Urinary bladder (tissue), 4 donors: ENCODE data around the gene FABP1. TPM values are rescaled to one million over a fixed set of nuclear protein-coding genes. Genes with fewer than 3 reads are reported as not detected.

ENCODE experiments used
- DNase-seq: peaks from one replicate; pipeline ENCODE4 v3.0.0-alpha.2; 2015; ENCODE audit errors: extremely low spot score
- H3K27ac ChIP-seq: one replicate; pipeline ENCODE4 v1.5.1; 2013; ENCODE audit warnings: low read depth, mild to moderate bottlenecking, moderate library complexity
- H3K36me3 ChIP-seq: one replicate; pipeline ENCODE4 v1.6.1; 2013; ENCODE audit warnings: mild to moderate bottlenecking, moderate library complexity; ENCODE audit not compliant: insufficient read depth
- H3K4me1 ChIP-seq: one replicate; pipeline ENCODE4 v1.6.1; 2013; ENCODE audit warnings: mild to moderate bottlenecking, moderate library complexity; ENCODE audit not compliant: insufficient read depth
- H3K4me3 ChIP-seq: one replicate; pipeline ENCODE4 v1.5.1; 2013; ENCODE audit warnings: low read depth, low read length
- WGBS: extraction: QIAGEN DNeasy Blood & Tissue Kit; methylation state at CpG from one replicate; pipeline ENCODE4 v1.1.7; 2013; 5-methylcytosine and 5-hydroxymethylcytosine counted together
- polyA plus RNA-seq: library from polyadenylated mRNA; stranded (reverse); fragments of 200-250 nt; gene quantifications from one replicate; pipeline ENCODE4 v1.2.3, GENCODE V29; 2013
- total RNA-seq: library from RNA; depleted of rRNA; stranded (reverse); fragments of >200 nt; gene quantifications from one replicate; pipeline ENCODE4 v1.2.3, GENCODE V29; 2014
- donor health status: healthy with polysubstance abuse.
- donor health status: healthy.

The FABP1 gene
- total and polyA plus RNA-seq, 2 donors, result 4.7 TPM; not detected in 1

DNA sequence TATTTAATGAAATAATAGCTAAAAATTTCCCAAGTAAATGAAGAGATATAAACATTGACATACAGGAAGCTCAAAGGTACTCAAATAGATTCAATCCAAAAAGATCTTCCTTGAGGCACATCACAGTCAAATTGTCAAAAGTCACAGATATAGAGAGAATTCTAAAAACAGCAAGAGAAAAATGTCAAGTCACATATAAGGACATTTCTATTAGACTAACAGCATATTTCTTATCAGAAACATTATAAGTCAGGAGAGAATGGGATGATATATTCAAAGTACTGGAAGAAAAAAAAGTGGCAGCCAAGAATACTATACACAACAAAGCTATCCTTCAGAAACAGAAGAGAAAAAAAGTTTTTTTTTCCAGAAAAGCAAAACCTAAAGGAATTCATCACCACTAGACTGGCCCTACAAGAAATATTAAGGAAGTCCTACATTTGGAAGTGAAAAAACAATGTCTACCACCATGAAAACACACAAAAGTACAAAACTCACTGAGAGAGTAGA is 21.1 kb upstream of the FABP1 start:
- no peaks in the 10 kb centered on the region for H3K36me3 ChIP-seq
- H3K4me1 ChIP-seq, result no peaks in the 10 kb centered on the region
- no peak for DNase-seq
- no peak overlapping the region for H3K4me3 ChIP-seq
- H3K27ac ChIP-seq, result no peak overlapping the region

- no peak for DNase-seq
- WGBS, result 71% methylated on average over 2 of the region's 2 CpGs
These were observed 19.3 kb upstream of the FABP1 start for GRCh38 chr2:88147145-88147544.

DNA sequence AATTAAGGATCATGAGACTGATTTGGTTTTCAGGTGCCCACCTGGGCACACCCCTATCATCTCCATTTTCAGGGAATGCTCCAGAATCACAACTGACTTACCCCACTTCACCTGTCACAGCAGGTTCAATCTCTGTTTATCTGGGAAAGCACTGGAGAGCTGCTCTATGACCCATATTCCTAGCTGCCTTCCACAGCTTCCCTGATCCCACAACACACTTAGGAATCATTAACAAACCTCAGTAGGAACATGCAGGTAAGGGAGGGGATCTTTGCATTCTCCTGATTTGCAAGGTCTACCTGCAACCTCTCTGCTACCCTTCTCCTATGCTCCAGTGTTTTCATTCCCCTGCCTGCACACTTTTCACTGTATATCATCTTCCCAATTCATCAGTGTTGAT is 18.7 kb upstream of the FABP1 start:
- H3K36me3 ChIP-seq, result no peaks in the 10 kb centered on the region
- H3K4me3 ChIP-seq, result no peak overlapping the region
- no peak overlapping the region for H3K27ac ChIP-seq
- no peaks in the 10 kb centered on the region for H3K4me1 ChIP-seq
- DNase-seq, result no peak

More at GRCh38 chr2:88147145-88147544, 19.3 kb upstream of the FABP1 start:
- Histone ChIP-seq H3K27ac (no peak overlapping the region), H3K36me3 (no peaks in the 10 kb centered on the region), H3K4me1 (no peaks in the 10 kb centered on the region), H3K4me3 (no peak overlapping the region)

DNA sequence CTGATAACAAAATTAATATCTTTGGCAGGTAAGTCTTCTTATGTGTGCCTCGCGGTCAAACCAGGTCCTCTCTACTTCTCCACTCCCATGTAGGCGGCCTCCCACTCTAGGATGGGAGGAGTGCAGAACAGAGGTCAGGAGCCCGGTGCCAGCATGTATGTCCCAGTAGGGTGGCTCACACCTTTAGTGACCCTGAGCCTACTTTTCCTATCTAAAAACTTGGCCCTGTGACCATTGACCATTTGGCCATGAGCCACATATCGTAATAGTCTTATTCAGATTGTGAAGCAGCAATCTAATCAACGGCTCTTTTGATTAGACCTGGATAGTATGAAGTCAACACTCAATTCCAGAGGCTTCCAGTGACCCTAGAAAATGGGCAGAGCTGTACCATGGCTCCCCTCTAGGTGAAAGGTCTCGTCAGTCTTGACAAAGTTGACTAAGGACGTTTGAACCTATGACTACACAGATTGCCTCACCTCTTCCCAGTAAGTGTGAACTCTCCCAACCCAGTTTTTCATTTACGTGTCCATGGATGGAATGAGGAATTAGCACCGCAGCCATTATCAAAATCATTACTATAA is 17.1 kb upstream of the FABP1 start:
- no peak overlapping the region for H3K27ac ChIP-seq
- no peak overlapping the region for H3K4me3 ChIP-seq
- no peaks in the 10 kb centered on the region for H3K36me3 ChIP-seq
- no peak for DNase-seq
- WGBS, result 80% methylated on average over 10 of the region's 10 CpGs
- no peaks in the 10 kb centered on the region for H3K4me1 ChIP-seq

- DNase-seq, result no peak
- no peak overlapping the region for H3K27ac ChIP-seq
- H3K36me3 ChIP-seq, result no peaks in the 10 kb centered on the region
- H3K4me3 ChIP-seq, result no peak overlapping the region
- 57% methylated on average over 1 of the region's 1 CpG for WGBS
- no peaks in the 10 kb centered on the region for H3K4me1 ChIP-seq
These were observed 16.4 kb upstream of the FABP1 start for GRCh38 chr2:88144271-88144670.

DNA sequence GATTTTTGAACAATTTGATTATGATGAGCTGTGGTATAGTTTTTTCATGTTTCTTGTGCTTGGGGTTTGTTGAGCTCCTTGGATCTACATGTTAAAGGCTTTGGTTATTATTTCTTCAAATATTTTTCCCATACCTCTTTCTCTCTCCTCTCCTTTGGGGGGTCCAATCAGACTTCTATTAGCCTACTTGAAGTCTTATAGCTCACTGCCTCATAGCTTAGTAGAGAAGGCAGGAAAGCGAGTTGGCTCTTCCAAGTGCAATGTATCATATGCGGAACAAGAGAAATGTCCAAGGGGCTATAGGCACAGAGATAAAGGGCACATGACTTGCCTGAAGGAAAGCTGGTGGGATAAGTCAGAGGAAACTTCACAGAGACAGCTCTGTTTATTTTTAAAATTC is 14.1 kb upstream of the FABP1 start:
- Histone ChIP-seq H3K27ac (no peak overlapping the region), H3K4me1 (no peaks in the 10 kb centered on the region), H3K36me3 (no peaks in the 10 kb centered on the region), H3K4me3 (no peak overlapping the region)
- WGBS, result 96% methylated on average over 2 of the region's 2 CpGs
- no peak for DNase-seq

GRCh38 chr2:88139804-88140203 is 11.9 kb upstream of the FABP1 start:
- no peak overlapping the region for H3K27ac ChIP-seq
- DNase-seq, result no peak
- 81% methylated on average over 6 of the region's 6 CpGs for WGBS
- no peak overlapping the region for H3K4me3 ChIP-seq
- H3K4me1 ChIP-seq, result no peaks in the 10 kb centered on the region
- no peaks in the 10 kb centered on the region for H3K36me3 ChIP-seq

DNA sequence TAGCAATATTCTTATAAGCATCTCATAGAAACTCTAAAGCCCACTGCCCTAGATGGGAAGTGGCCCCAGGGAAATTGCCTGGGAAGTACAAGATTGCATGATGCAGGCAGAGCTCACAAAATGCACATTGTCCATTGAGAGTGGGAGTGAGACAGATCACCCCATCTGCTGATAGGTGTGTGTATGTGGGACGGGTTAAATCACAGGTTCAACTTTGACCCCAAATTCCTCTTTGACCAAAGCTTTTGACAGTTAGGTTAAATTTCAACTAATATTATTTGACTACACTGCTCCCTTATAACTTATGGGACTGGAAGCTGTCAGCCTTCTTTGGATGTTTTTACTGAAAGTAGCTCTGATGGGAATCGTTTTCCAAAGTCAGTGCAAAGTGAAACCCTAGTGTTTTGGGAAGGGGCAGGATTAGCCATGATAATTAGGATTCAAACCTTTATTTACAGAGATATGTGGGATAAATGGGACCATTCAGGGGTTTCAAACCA is 11.4 kb upstream of the FABP1 start:
- Histone ChIP-seq H3K36me3 (no peaks in the 10 kb centered on the region), H3K4me1 (no peaks in the 10 kb centered on the region), H3K4me3 (no peak overlapping the region), H3K27ac (no peak overlapping the region)
- 75% methylated on average over 2 of the region's 2 CpGs for WGBS
- no peak for DNase-seq

GRCh38 chr2:88137833-88138232 is 10.0 kb upstream of the FABP1 start:
- no peaks in the 10 kb centered on the region for H3K4me1 ChIP-seq
- no peak for DNase-seq
- no peaks in the 10 kb centered on the region for H3K36me3 ChIP-seq
- WGBS, result 92% methylated on average over 4 of the region's 4 CpGs
- H3K4me3 ChIP-seq, result no peak overlapping the region
- no peak overlapping the region for H3K27ac ChIP-seq

- Histone ChIP-seq H3K4me3 (no peak overlapping the region), H3K36me3 (no peaks in the 10 kb centered on the region), H3K4me1 (no peaks in the 10 kb centered on the region), H3K27ac (no peak overlapping the region)
- DNase-seq, result no peak
- 73% methylated on average over 4 of the region's 4 CpGs for WGBS
These were observed 9.0 kb upstream of the FABP1 start for GRCh38 chr2:88136817-88137216.

GRCh38 chr2:88133875-88134274 is 6.0 kb upstream of the FABP1 start:
- DNase-seq, result no peak
- WGBS, result 75% methylated on average over 3 of the region's 3 CpGs
- Histone ChIP-seq H3K36me3 (no peaks in the 10 kb centered on the region), H3K27ac (no peak overlapping the region), H3K4me1 (no peaks in the 10 kb centered on the region), H3K4me3 (no peak overlapping the region)

DNA sequence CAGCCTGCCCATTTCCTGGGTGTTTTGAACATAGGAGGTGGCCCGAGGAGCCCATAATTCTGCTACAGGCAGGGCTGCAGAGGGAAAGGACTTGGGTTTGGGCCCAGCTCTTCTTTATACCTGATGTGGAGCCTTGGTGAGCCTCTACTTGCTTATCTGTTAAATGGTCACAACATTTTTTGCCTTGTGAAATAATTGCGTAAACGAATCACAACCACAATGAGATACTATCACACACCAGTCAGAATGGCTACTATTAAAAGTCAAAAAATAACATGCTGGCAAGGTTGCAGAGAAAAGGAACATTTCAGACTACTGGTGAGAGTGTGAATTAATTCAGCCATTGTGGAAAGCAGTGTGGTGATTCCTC is 4.1 kb upstream of the FABP1 start:
- 92% methylated on average over 3 of the region's 3 CpGs for WGBS
- Histone ChIP-seq H3K36me3 (no peaks in the 10 kb centered on the region), H3K27ac (no peak overlapping the region), H3K4me3 (no peak overlapping the region), H3K4me1 (no peaks in the 10 kb centered on the region)
- DNase-seq, result no peak

- H3K4me3 ChIP-seq, result no peak overlapping the region
- no peaks in the 10 kb centered on the region for H3K4me1 ChIP-seq
- H3K36me3 ChIP-seq, result no peaks in the 10 kb centered on the region
- WGBS, result 74% methylated on average over 9 of the region's 9 CpGs
- DNase-seq, result no peak
- H3K27ac ChIP-seq, result no peak overlapping the region
These were observed 3.5 kb upstream of the FABP1 start for GRCh38 chr2:88131201-88131998.

GRCh38 chr2:88129313-88129959 is 1.6 kb upstream of the FABP1 start:
- no peak for DNase-seq
- H3K27ac ChIP-seq, result no peak overlapping the region
- WGBS, result 93% methylated on average over 7 of the region's 7 CpGs
- H3K4me3 ChIP-seq, result no peak overlapping the region
- no peaks in the 10 kb centered on the region for H3K4me1 ChIP-seq
- H3K36me3 ChIP-seq, result no peaks in the 10 kb centered on the region
